Neural cell (in vitro differentiated cells): ENCODE results near the gene DPPA2.

ENCODE experiments used
- EP300 ChIP-seq: fragments of 450-650 bp; conservative IDR thresholded peaks from 2 replicates; pipeline ENCODE4 v1.6.1; 2014; ENCODE audit warnings: antibody characterized with exemption, mild to moderate bottlenecking, moderate library complexity; ENCODE audit not compliant: poor library complexity, severe bottlenecking
- RAD21 ChIP-seq: fragments of 450-650 bp; conservative IDR thresholded peaks from 2 replicates; pipeline ENCODE4 v1.6.1; 2014; ENCODE audit warnings: antibody characterized with exemption, mild to moderate bottlenecking, moderate library complexity
- TAF1 ChIP-seq: IDR thresholded peaks from 2 replicates; pipeline ENCODE4 v1.6.1; 2012; ENCODE audit warnings: low read depth
- TF ChIP-seq, protein P1 (sequence below): fragments of 450-650 bp; IDR thresholded peaks from 2 replicates; pipeline ENCODE4 v1.5.1; 2014; ENCODE audit warnings: antibody characterized with exemption, mild to moderate bottlenecking, moderate library complexity; ENCODE audit not compliant: poor library complexity, severe bottlenecking
- TF ChIP-seq, protein P2 (sequence below): IDR thresholded peaks from 2 replicates; pipeline ENCODE4 v1.6.1; 2012; ENCODE audit warnings: borderline replicate concordance

DNA sequence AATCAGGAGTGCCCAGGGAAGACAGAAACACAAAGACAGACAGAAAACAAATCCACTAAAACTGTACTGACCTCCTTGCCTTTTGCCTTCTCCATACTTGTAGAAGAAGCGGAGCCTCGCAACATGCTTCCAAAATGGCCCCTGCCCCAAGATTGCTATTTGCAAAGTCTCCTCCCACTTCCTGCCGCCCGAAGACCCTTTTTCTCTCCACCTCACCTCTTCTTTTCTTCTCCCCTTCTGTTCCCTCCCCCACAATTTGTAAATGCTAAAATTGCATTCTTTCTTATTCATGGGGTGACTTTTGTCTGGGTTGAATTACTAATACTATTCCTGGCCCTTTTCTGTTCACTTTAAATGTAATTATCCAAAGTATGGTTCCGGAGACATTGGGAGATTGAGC, 21.1 kb upstream of the DPPA2 start, which contains the start of gene DPPA4:
- TF ChIP-seq RAD21 (no peak), TAF1 (no peak), EP300 (no peak)
- TF ChIP-seq, protein P1, sequence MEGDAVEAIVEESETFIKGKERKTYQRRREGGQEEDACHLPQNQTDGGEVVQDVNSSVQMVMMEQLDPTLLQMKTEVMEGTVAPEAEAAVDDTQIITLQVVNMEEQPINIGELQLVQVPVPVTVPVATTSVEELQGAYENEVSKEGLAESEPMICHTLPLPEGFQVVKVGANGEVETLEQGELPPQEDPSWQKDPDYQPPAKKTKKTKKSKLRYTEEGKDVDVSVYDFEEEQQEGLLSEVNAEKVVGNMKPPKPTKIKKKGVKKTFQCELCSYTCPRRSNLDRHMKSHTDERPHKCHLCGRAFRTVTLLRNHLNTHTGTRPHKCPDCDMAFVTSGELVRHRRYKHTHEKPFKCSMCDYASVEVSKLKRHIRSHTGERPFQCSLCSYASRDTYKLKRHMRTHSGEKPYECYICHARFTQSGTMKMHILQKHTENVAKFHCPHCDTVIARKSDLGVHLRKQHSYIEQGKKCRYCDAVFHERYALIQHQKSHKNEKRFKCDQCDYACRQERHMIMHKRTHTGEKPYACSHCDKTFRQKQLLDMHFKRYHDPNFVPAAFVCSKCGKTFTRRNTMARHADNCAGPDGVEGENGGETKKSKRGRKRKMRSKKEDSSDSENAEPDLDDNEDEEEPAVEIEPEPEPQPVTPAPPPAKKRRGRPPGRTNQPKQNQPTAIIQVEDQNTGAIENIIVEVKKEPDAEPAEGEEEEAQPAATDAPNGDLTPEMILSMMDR: no peak
- TF ChIP-seq, protein P2, sequence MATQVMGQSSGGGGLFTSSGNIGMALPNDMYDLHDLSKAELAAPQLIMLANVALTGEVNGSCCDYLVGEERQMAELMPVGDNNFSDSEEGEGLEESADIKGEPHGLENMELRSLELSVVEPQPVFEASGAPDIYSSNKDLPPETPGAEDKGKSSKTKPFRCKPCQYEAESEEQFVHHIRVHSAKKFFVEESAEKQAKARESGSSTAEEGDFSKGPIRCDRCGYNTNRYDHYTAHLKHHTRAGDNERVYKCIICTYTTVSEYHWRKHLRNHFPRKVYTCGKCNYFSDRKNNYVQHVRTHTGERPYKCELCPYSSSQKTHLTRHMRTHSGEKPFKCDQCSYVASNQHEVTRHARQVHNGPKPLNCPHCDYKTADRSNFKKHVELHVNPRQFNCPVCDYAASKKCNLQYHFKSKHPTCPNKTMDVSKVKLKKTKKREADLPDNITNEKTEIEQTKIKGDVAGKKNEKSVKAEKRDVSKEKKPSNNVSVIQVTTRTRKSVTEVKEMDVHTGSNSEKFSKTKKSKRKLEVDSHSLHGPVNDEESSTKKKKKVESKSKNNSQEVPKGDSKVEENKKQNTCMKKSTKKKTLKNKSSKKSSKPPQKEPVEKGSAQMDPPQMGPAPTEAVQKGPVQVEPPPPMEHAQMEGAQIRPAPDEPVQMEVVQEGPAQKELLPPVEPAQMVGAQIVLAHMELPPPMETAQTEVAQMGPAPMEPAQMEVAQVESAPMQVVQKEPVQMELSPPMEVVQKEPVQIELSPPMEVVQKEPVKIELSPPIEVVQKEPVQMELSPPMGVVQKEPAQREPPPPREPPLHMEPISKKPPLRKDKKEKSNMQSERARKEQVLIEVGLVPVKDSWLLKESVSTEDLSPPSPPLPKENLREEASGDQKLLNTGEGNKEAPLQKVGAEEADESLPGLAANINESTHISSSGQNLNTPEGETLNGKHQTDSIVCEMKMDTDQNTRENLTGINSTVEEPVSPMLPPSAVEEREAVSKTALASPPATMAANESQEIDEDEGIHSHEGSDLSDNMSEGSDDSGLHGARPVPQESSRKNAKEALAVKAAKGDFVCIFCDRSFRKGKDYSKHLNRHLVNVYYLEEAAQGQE: no peak
